Mononuclear cell (primary cell): Measurements from ENCODE around the gene CARNS1. TPM values are rescaled to one million over a fixed set of nuclear protein-coding genes. Genes with fewer than 3 reads are reported as not detected.

Source experiments
- H3K27me3 ChIP-seq: 2 replicates; pipeline ENCODE4 v1.6.0; 2011; ENCODE audit warnings: low read length, control low read depth; ENCODE audit not compliant: insufficient read depth
- H3K4me1 ChIP-seq: 2 replicates; pipeline ENCODE4 v1.5.1; 2011; ENCODE audit warnings: mild to moderate bottlenecking, low read length, control low read depth; ENCODE audit not compliant: insufficient read depth
- H3K4me3 ChIP-seq: 2 replicates; pipeline ENCODE4 v1.5.1; 2011; ENCODE audit warnings: mild to moderate bottlenecking, low read length, moderate library complexity
- H3K9me3 ChIP-seq: 2 replicates; pipeline ENCODE4 v1.5.1; 2011; ENCODE audit warnings: low read depth, mild to moderate bottlenecking, control low read depth, low read length
- total RNA-seq: library from RNA; depleted of rRNA; stranded (reverse); fragments of >200 nt; gene quantifications from one replicate; pipeline ENCODE4 v1.2.3, GENCODE V29; 2012

Gene CARNS1
- total RNA-seq, 1 donor, result 3.3 TPM

- Histone ChIP-seq H3K27me3 (no peaks in the 10 kb centered on the region), H3K4me1 (peaks cover 67% of the 10 kb centered on the region), H3K9me3 (no peaks in the 10 kb centered on the region), H3K4me3 (no peak overlapping the region)
Measured at GRCh38 chr11:67435031-67435726, 19.7 kb downstream of the CARNS1 start.

GRCh38 chr11:67435727-67436458 lies 20.4 kb downstream of the CARNS1 start:
- Histone ChIP-seq H3K4me3 (peak overlapping the region; percentile 74), H3K9me3 (no peaks in the 10 kb centered on the region), H3K27me3 (no peaks in the 10 kb centered on the region), H3K4me1 (peaks cover 74% of the 10 kb centered on the region)

- Histone ChIP-seq H3K4me1 (peaks cover 79% of the 10 kb centered on the region), H3K27me3 (no peaks in the 10 kb centered on the region), H3K4me3 (peak overlapping the region; percentile 74), H3K9me3 (no peaks in the 10 kb centered on the region)
Measured at GRCh38 chr11:67436459-67437081, 21.1 kb downstream of the CARNS1 start.

GRCh38 chr11:67437082-67437808 lies 21.8 kb downstream of the CARNS1 start, which contains the start of gene PTPRCAP:
Gene PTPRCAP (minus strand): TSS chr11:67437682. CDS start chr11:67437619, 63 bp downstream.
- peaks cover 80% of the 10 kb centered on the region for H3K4me1 ChIP-seq
- H3K9me3 ChIP-seq, result no peaks in the 10 kb centered on the region
- peak within 1 kb of the TSS; percentile 74 for H3K4me3 ChIP-seq
- no peaks in the 10 kb centered on the region for H3K27me3 ChIP-seq

- Histone ChIP-seq H3K27me3 (no peaks in the 10 kb centered on the region), H3K4me3 (peak overlapping the region; percentile 74), H3K4me1 (peaks cover 84% of the 10 kb centered on the region), H3K9me3 (no peaks in the 10 kb centered on the region)
Measured at GRCh38 chr11:67437809-67438157, 22.3 kb downstream of the CARNS1 start.

- H3K4me1 ChIP-seq, result peaks cover 81% of the 10 kb centered on the region
- peak overlapping the region; percentile 74 for H3K4me3 ChIP-seq
- H3K27me3 ChIP-seq, result no peaks in the 10 kb centered on the region
- no peaks in the 10 kb centered on the region for H3K9me3 ChIP-seq
Measured at GRCh38 chr11:67438158-67438902, 22.9 kb downstream of the CARNS1 start.

- Histone ChIP-seq H3K4me3 (no peak overlapping the region), H3K4me1 (peaks cover 79% of the 10 kb centered on the region), H3K27me3 (no peaks in the 10 kb centered on the region), H3K9me3 (no peaks in the 10 kb centered on the region)
Measured at GRCh38 chr11:67439321-67440228, 24.1 kb downstream of the CARNS1 start.

GRCh38 chr11:67440229-67441097 lies 25.0 kb downstream of the CARNS1 start:
- Histone ChIP-seq H3K4me3 (no peak overlapping the region), H3K27me3 (no peaks in the 10 kb centered on the region), H3K4me1 (peaks cover 79% of the 10 kb centered on the region), H3K9me3 (no peaks in the 10 kb centered on the region)

GRCh38 chr11:67441098-67441563 lies 25.7 kb downstream of the CARNS1 start:
- Histone ChIP-seq H3K9me3 (no peaks in the 10 kb centered on the region), H3K4me3 (no peak overlapping the region), H3K4me1 (peaks cover 79% of the 10 kb centered on the region), H3K27me3 (no peaks in the 10 kb centered on the region)

- Histone ChIP-seq H3K4me1 (peaks cover 79% of the 10 kb centered on the region), H3K27me3 (no peaks in the 10 kb centered on the region), H3K4me3 (no peak overlapping the region), H3K9me3 (no peaks in the 10 kb centered on the region)
Measured at GRCh38 chr11:67441731-67442351, 26.4 kb downstream of the CARNS1 start.

GRCh38 chr11:67442504-67443404 lies 27.3 kb downstream of the CARNS1 start:
- no peaks in the 10 kb centered on the region for H3K9me3 ChIP-seq
- H3K4me1 ChIP-seq, result peaks cover 88% of the 10 kb centered on the region
- no peak overlapping the region for H3K4me3 ChIP-seq
- H3K27me3 ChIP-seq, result no peaks in the 10 kb centered on the region

- H3K4me1 ChIP-seq, result peaks cover 88% of the 10 kb centered on the region
- H3K9me3 ChIP-seq, result no peaks in the 10 kb centered on the region
- no peaks in the 10 kb centered on the region for H3K27me3 ChIP-seq
- H3K4me3 ChIP-seq, result no peak overlapping the region
Measured at GRCh38 chr11:67445515-67445914, 30.0 kb downstream of the CARNS1 start.
